Lung (tissue), 12 donors: ENCODE data around the gene INO80D. TPM values are rescaled to one million over a fixed set of nuclear protein-coding genes. Genes with fewer than 3 reads are reported as not detected.
"Not testable (repeated sequence)": the region's sequence is repeated elsewhere in the genome, so short reads cannot be mapped to it uniquely, and the experiment has no call there.

Source experiments
- ATAC-seq: fragments of 200-7000 bp; cut with Tn5 transposase; one replicate; pipeline ENCODE4 v1.9.1; 2020; ENCODE audit warnings: moderate number of reproducible peaks; ENCODE audit not compliant: insufficient read depth, low FRiP score
- DNase-seq, 3 donors: peaks; one replicate each; pipeline ENCODE4 v3.0.0-alpha.2; 2013 to 2017
- H3K27ac ChIP-seq, 2 donors: one replicate each; pipeline ENCODE4 v1.5.1; 2013; ENCODE audit warnings: mild to moderate bottlenecking in 2 of 2, moderate library complexity in 2 of 2, control low read depth in 1 of 2, inconsistent platforms in 1 of 2, low read depth in 1 of 2, low read length in 1 of 2
- H3K27me3 ChIP-seq, 3 donors: one replicate each; pipeline ENCODE4 v1.5.1; 2013; ENCODE audit warnings: low read length in 2 of 3; ENCODE audit not compliant: control insufficient read depth in 3 of 3, insufficient read depth in 3 of 3
- H3K36me3 ChIP-seq, 4 donors: one replicate each; pipeline ENCODE4 v1.5.1; 2013; ENCODE audit warnings: low read length in 4 of 4, mild to moderate bottlenecking in 1 of 4, moderate library complexity in 1 of 4; ENCODE audit not compliant: control insufficient read depth in 4 of 4, insufficient read depth in 4 of 4
- H3K4me1 ChIP-seq, 5 donors: one replicate each; pipeline ENCODE4 v1.5.1; 2013; ENCODE audit warnings: low read length in 5 of 5, mild to moderate bottlenecking in 2 of 5, moderate library complexity in 1 of 5; ENCODE audit not compliant: control insufficient read depth in 5 of 5, insufficient read depth in 5 of 5
- H3K4me3 ChIP-seq: one replicate; pipeline ENCODE4 v1.5.1; 2013; ENCODE audit warnings: mild to moderate bottlenecking, control low read depth, moderate library complexity
- H3K9ac ChIP-seq, 2 donors: one replicate each; pipeline ENCODE4 v1.5.1; 2013; ENCODE audit warnings: low read length in 2 of 2, control low read depth in 1 of 2; ENCODE audit not compliant: insufficient read depth in 1 of 2
- H3K9me3 ChIP-seq, 4 donors: one replicate each; pipeline ENCODE4 v1.5.1; 2013; ENCODE audit warnings: low read length in 3 of 4, mild to moderate bottlenecking in 1 of 4, moderate library complexity in 1 of 4; ENCODE audit not compliant: control insufficient read depth in 4 of 4, insufficient read depth in 3 of 4
- whole genome bisulfite sequencing, 2 donors: extraction: QIAGEN DNeasy Blood & Tissue Kit; methylation state at CpG; one replicate each; pipeline ENCODE4 v1.1.7; 2013; 5-methylcytosine and 5-hydroxymethylcytosine counted together
- polyA plus RNA-seq, 2 donors: library from polyadenylated mRNA; stranded (reverse); fragments of 200-250 nt; gene quantifications; one replicate each; pipeline ENCODE4 v1.2.1, GENCODE V29; 2013
- total RNA-seq, 2 donors: library from RNA; depleted of rRNA in 1 of 2; stranded (reverse); fragments of >200 nt in 1 of 2; gene quantifications; one replicate each; pipeline ENCODE4 v1.2.1, GENCODE V29; 2014 to 2021
- TF ChIP-seq, protein P1 (sequence below): IDR thresholded peaks from 2 replicates; pipeline ENCODE4 v1.5.1; 2012; ENCODE audit warnings: mild to moderate bottlenecking; ENCODE audit errors: control extremely low read depth, extremely low read depth
- donor health status: control.
- donor health status: control.
- donor health status: Bipolar disorder and iron deficiency.
- donor health status: healthy.
- donor health status: DM: yes; HTN: yes; CAD: no.

The INO80D gene
- total and polyA plus RNA-seq, 4 donors, result 1.9 to 33.5 (median 13.7) TPM

GRCh38 chr2:205988274-205988673 lies 97.7 kb downstream of the INO80D start:
- Histone ChIP-seq H3K36me3 (peaks cover 0 to 7% (median 3%) of the 10 kb centered on the region in 4 donors), H3K9ac (no peak overlapping the region), H3K4me1 (no peaks in the 10 kb centered on the region), H3K4me3 (no peak overlapping the region), H3K27ac (no peak overlapping the region), H3K27me3 (no peaks in the 10 kb centered on the region), H3K9me3 (no peaks in the 10 kb centered on the region)
- TF ChIP-seq, protein P1, sequence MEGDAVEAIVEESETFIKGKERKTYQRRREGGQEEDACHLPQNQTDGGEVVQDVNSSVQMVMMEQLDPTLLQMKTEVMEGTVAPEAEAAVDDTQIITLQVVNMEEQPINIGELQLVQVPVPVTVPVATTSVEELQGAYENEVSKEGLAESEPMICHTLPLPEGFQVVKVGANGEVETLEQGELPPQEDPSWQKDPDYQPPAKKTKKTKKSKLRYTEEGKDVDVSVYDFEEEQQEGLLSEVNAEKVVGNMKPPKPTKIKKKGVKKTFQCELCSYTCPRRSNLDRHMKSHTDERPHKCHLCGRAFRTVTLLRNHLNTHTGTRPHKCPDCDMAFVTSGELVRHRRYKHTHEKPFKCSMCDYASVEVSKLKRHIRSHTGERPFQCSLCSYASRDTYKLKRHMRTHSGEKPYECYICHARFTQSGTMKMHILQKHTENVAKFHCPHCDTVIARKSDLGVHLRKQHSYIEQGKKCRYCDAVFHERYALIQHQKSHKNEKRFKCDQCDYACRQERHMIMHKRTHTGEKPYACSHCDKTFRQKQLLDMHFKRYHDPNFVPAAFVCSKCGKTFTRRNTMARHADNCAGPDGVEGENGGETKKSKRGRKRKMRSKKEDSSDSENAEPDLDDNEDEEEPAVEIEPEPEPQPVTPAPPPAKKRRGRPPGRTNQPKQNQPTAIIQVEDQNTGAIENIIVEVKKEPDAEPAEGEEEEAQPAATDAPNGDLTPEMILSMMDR, result no peak
- WGBS, 2 donors, result 89 to 91% methylated on average over 6 of the region's 6 CpGs
- ATAC-seq (no peak), DNase-seq (no peak)

DNA sequence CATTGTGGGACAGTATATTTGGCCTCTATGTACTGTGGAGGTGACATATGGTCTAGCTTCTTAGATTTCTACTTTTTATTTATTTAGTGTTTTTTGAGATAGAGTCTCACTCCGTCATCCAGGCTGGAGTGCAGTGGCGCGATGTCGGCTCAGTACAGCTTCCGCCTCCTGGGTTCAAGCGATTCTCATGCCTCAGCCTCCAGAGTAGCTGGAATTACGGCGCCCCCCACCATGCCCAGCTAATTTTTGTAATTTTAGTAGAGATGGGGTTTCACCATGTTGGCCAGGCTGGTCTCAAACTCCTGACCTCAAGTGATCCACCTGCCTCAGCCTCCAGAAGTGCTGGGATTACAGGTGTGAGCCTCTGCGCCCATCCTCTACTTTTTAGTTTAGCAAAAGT lies 99.6 kb downstream of the INO80D start:
- H3K27me3 ChIP-seq, DNase-seq, H3K4me1 ChIP-seq, H3K9ac ChIP-seq, H3K4me3 ChIP-seq, ATAC-seq, H3K36me3 ChIP-seq, H3K9me3 ChIP-seq, H3K27ac ChIP-seq: not testable (repeated sequence)
- WGBS, 2 donors, result 95 to 98% methylated on average over 9 of the region's 9 CpGs

DNA sequence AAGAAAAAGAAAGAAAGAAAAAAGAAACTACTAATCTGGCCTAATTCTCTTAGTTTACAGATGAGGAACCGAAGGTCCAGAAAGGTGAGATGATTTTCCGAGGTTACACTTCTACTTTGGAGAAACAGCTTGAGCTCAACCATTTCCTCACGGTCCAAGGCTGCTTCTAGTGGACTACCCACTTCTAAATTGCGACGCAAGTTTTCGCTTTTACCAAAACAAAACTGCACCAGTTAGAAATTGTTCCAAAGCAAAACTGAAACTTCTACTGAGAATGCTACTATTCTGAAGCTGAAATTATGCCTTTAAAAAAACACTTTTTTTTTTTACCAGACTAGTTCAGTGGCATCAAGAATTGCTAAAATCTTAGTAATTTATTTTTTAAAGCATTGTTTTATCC lies 101.6 kb downstream of the INO80D start:
- no peaks in the 10 kb centered on the region for H3K36me3 ChIP-seq
- no peak for DNase-seq
- TF ChIP-seq, protein P1, result no peak
- no peak overlapping the region for H3K27ac ChIP-seq
- WGBS, 2 donors, result 76 to 80% methylated on average over 6 of the region's 6 CpGs
- H3K4me1 ChIP-seq, result no peaks in the 10 kb centered on the region
- ATAC-seq, result no peak
- no peak overlapping the region for H3K4me3 ChIP-seq
- no peak overlapping the region for H3K9ac ChIP-seq
- no peaks in the 10 kb centered on the region for H3K9me3 ChIP-seq
- H3K27me3 ChIP-seq, result no peaks in the 10 kb centered on the region

DNA sequence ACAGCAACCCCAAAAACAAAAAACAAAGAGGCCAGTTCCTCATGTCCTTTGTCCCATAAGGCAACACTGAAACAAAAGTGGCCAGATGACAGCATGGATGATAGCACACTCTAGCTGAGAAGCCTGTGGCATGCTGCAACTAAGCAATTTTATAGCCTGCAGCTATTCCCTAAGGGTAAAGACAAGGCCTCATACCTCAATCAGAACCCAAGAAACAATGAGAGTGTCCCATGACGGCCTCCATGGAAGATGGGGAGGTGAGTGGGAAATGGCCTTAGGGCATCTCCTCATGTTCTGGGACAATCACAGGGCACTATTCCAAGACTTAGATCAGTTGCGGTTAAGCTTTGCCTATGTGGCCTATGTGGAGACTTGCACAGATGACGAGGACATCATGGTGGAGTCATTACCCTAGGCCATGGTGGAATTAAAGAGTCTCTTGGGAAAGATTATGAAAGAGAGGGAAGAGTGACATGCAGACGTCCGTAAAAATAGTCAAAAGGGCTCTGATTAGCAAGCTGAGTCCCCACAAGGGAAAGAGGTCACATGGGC lies 103.1 kb downstream of the INO80D start:
- no peak overlapping the region for H3K9ac ChIP-seq

DNA sequence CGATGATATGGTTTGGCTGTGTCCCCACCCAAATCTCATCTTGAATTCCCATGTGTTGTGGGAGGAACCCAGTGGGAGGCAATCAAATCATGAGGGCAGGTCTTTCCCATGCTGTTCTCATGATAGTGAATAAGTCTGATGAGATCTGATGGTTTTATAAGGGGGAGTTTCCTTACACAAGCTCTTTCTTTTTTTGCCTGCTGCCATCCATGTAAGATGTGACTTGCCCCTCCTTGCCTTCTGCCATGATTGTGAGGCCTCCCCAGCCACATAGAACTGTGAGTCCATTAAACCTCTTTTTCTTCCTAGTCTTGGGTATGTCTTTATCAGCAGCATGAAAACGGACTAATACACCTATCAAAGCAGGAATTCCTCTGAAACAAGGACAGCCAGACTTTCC lies 107.2 kb downstream of the INO80D start:
- not testable (repeated sequence) for ATAC-seq, H3K27ac ChIP-seq, H3K4me3 ChIP-seq, H3K27me3 ChIP-seq, H3K36me3 ChIP-seq, H3K9me3 ChIP-seq, H3K9ac ChIP-seq, DNase-seq
- WGBS, 2 donors, result 95 to 98% methylated on average over 2 of the region's 2 CpGs
- peaks cover 0 to 12% (median 7%) of the 10 kb centered on the region in 5 donors for H3K4me1 ChIP-seq

More for the DNA sequence above, 103.1 kb downstream of the INO80D start:
- Histone ChIP-seq H3K4me3 (no peak overlapping the region), H3K36me3 (no peaks in the 10 kb centered on the region), H3K9me3 (no peaks in the 10 kb centered on the region), H3K4me1 (no peaks in the 10 kb centered on the region), H3K27ac (no peak overlapping the region), H3K27me3 (no peaks in the 10 kb centered on the region)
- ATAC-seq, result no peak
- no peak for DNase-seq
- WGBS, 2 donors, result 96 to 99% methylated on average over 5 of the region's 5 CpGs
- TF ChIP-seq, protein P1, result no peak

- H3K4me3 ChIP-seq, H3K36me3 ChIP-seq, H3K27me3 ChIP-seq, ATAC-seq, DNase-seq, H3K9me3 ChIP-seq, H3K9ac ChIP-seq, H3K27ac ChIP-seq: not testable (repeated sequence)
- WGBS, 2 donors, result 89% methylated on average over 7 of the region's 7 CpGs
- peaks cover 0 to 12% (median 7%) of the 10 kb centered on the region in 5 donors for H3K4me1 ChIP-seq
Observed at GRCh38 chr2:205977699-205978098, 108.3 kb downstream of the INO80D start.
